D341Med (cell line): ENCODE results near the gene ATG16L2.
"Not testable (repeated sequence)": the region's sequence is repeated elsewhere in the genome, so short reads cannot be mapped to it uniquely, and the experiment has no call there.

Experiments
- DNase-seq: peaks from one replicate; pipeline ENCODE4 v3.0.0; 2012; ENCODE audit warnings: low spot score

Gene ATG16L2

GRCh38 chr11:72780296-72781062 is 33.7 kb upstream of the ATG16L2 start:
- DNase-seq: no peak

GRCh38 chr11:72781063-72781312 is 33.2 kb upstream of the ATG16L2 start:
- no peak for DNase-seq

- peak; percentile 88 for DNase-seq
Observed at GRCh38 chr11:72781313-72782080, 32.7 kb upstream of the ATG16L2 start.

GRCh38 chr11:72782081-72782920 is 31.9 kb upstream of the ATG16L2 start:
- no peak for DNase-seq

- no peak for DNase-seq
Observed at GRCh38 chr11:72783144-72783905, 30.9 kb upstream of the ATG16L2 start.

- DNase-seq: no peak
Observed at GRCh38 chr11:72784662-72785061, 29.5 kb upstream of the ATG16L2 start.

- no peak for DNase-seq
Observed at GRCh38 chr11:72786305-72787215, 27.7 kb upstream of the ATG16L2 start.

- peak; percentile 10 for DNase-seq
Observed at GRCh38 chr11:72787216-72788104, 26.8 kb upstream of the ATG16L2 start.

GRCh38 chr11:72788241-72788640 is 26.0 kb upstream of the ATG16L2 start:
- DNase-seq: no peak

GRCh38 chr11:72789493-72790131 is 24.6 kb upstream of the ATG16L2 start:
- DNase-seq: peak; percentile 12

GRCh38 chr11:72791228-72791627 is 23.0 kb upstream of the ATG16L2 start:
- not testable (repeated sequence) for DNase-seq

- DNase-seq: no peak
Observed at GRCh38 chr11:72792437-72793021, 21.7 kb upstream of the ATG16L2 start.

- no peak for DNase-seq
Observed at GRCh38 chr11:72793076-72793424, 21.2 kb upstream of the ATG16L2 start.

GRCh38 chr11:72793425-72794367 is 20.5 kb upstream of the ATG16L2 start, which contains the start of gene STARD10:
STARD10 (minus strand) TSS chr11:72794047; CDS start chr11:72781181, 12,866 bp downstream.
- peak; percentile 99 for DNase-seq

- no peak for DNase-seq
Observed at GRCh38 chr11:72798361-72798760, 15.8 kb upstream of the ATG16L2 start.

- DNase-seq: no peak
Observed at GRCh38 chr11:72799441-72799840, 14.8 kb upstream of the ATG16L2 start.

- no peak for DNase-seq
Observed at GRCh38 chr11:72802822-72803221, 11.4 kb upstream of the ATG16L2 start.

GRCh38 chr11:72805216-72805615 is 9.0 kb upstream of the ATG16L2 start:
- DNase-seq: no peak
